HEK293 (cell line): ENCODE data around the gene LRRC72.

Experiments
- ATF2 ChIP-seq: fragments of 450-650 bp; formaldehyde crosslinking; IDR thresholded peaks from 2 replicates; pipeline ENCODE4 v1.5.1; 2016; ENCODE audit warnings: missing biosample characterization, missing genetic modification characterization, low read depth
- CTCF ChIP-seq: fragments of 450-650 bp; formaldehyde crosslinking; IDR thresholded peaks from 2 replicates; pipeline ENCODE4 v1.5.1; 2016; ENCODE audit warnings: missing biosample characterization, missing genetic modification characterization
- KLF10 ChIP-seq: fragments of 450-650 bp; IDR thresholded peaks from 2 replicates; pipeline ENCODE4 v1.5.1; 2018; ENCODE audit warnings: missing biosample characterization, mild to moderate bottlenecking, missing genetic modification characterization
- KLF8 ChIP-seq: fragments of 450-650 bp; formaldehyde crosslinking; IDR thresholded peaks from 2 replicates; pipeline ENCODE4 v1.5.1; 2016; ENCODE audit warnings: missing biosample characterization, missing genetic modification characterization
- SALL2 ChIP-seq: fragments of 450-650 bp; formaldehyde crosslinking; IDR thresholded peaks from 2 replicates; pipeline ENCODE4 v1.5.0; 2017; ENCODE audit warnings: missing biosample characterization, mild to moderate bottlenecking, missing genetic modification characterization, borderline replicate concordance
- ZFP41 ChIP-seq: fragments of 450-650 bp; formaldehyde crosslinking; IDR thresholded peaks from 2 replicates; pipeline ENCODE4 v1.5.1; 2016; ENCODE audit warnings: missing biosample characterization, missing genetic modification characterization, borderline replicate concordance
- ZNF280C ChIP-seq: fragments of 450-650 bp; formaldehyde crosslinking; IDR thresholded peaks from 2 replicates; pipeline ENCODE4 v1.5.1; 2016; ENCODE audit warnings: missing biosample characterization, missing genetic modification characterization
- ZNF311 ChIP-seq: fragments of 450-650 bp; formaldehyde crosslinking; IDR thresholded peaks from 2 replicates; pipeline ENCODE4 v1.5.1; 2017; ENCODE audit warnings: missing biosample characterization, missing genetic modification characterization, borderline replicate concordance
- ZNF585B ChIP-seq: fragments of 450-650 bp; formaldehyde crosslinking; IDR thresholded peaks from 2 replicates; pipeline ENCODE4 v1.5.1; 2016; ENCODE audit warnings: missing biosample characterization, missing genetic modification characterization
- ZNF645 ChIP-seq: fragments of 450-650 bp; formaldehyde crosslinking; IDR thresholded peaks from 2 replicates; pipeline ENCODE4; 2016; ENCODE audit warnings: missing biosample characterization, missing genetic modification characterization
- ZNF776 ChIP-seq: fragments of 450-650 bp; formaldehyde crosslinking; IDR thresholded peaks from 2 replicates; pipeline ENCODE4 v1.5.0; 2017; ENCODE audit warnings: missing biosample characterization, missing genetic modification characterization, borderline replicate concordance
- ZNF792 ChIP-seq: fragments of 450-650 bp; formaldehyde crosslinking; IDR thresholded peaks from 2 replicates; pipeline ENCODE4 v1.5.1; 2016; ENCODE audit warnings: missing biosample characterization, missing genetic modification characterization
- ZSCAN18 ChIP-seq: fragments of 450-650 bp; formaldehyde crosslinking; IDR thresholded peaks from 2 replicates; pipeline ENCODE4 v1.5.1; 2016; ENCODE audit warnings: missing biosample characterization, missing genetic modification characterization

- TF ChIP-seq CTCF (tag by site-specific recombination) (no peak), ZNF280C (tag by site-specific recombination) (no peak), ZNF585B (no peak), ZNF311 (tag by site-specific recombination) (no peak), ZNF645 (tag by site-specific recombination) (no peak), ZNF776 (tag by site-specific recombination) (no peak), ZFP41 (no peak), KLF10 (no peak), ZSCAN18 (tag by site-specific recombination) (no peak), ATF2 (tag by site-specific recombination) (no peak), KLF8 (tag by site-specific recombination) (no peak), ZNF792 (no peak), SALL2 (tag by site-specific recombination) (no peak)
Observed at GRCh38 chr7:16592395-16592794, 65.8 kb downstream of the LRRC72 start.
